Activated CD4-positive, alpha-beta memory T cell treated with anti-CD3 and anti-CD28 coated beads, Interleukin-2, amount 10 ng/mL, durations not matched to agents 7 days and 5 days (primary cell): ENCODE data around the gene PFKFB3. TPM values are rescaled to one million over a fixed set of nuclear protein-coding genes. Genes with fewer than 3 reads are reported as not detected.
"Not testable (repeated sequence)": the region's sequence is repeated elsewhere in the genome, so short reads cannot be mapped to it uniquely, and the experiment has no call there.

Experiments used
- CTCF ChIA-PET: fragments of 350-600 bp; sonication (Branson Sonifier 250); formaldehyde crosslinking; loops from one replicate; lab custom pipeline; 2021; ENCODE audit warnings: antibody characterized with exemption, inconsistent platforms; lab: Charles Lee
- POLR2A ChIA-PET: fragments of 350-600 bp; sonication (Branson Sonifier 250); formaldehyde crosslinking; loops from one replicate; lab custom pipeline; 2021; ENCODE audit warnings: antibody characterized with exemption; lab: Charles Lee
- DNase-seq: peaks from one replicate; pipeline ENCODE4 v3.0.0-alpha.2; 2020
- H3K27ac Mint-ChIP-seq: one replicate; pipeline ENCODE4 v1.8.0; 2021; ENCODE audit warnings: mild to moderate bottlenecking, mixed read lengths
- H3K27me3 Mint-ChIP-seq: one replicate; pipeline ENCODE4 v1.8.0; 2021; ENCODE audit warnings: mixed read lengths
- H3K36me3 Mint-ChIP-seq: one replicate; pipeline ENCODE4 v1.8.0; 2021; ENCODE audit warnings: low read depth, mixed read lengths
- H3K4me1 Mint-ChIP-seq: one replicate; pipeline ENCODE4 v1.8.0; 2021; ENCODE audit warnings: mixed read lengths
- H3K4me3 Mint-ChIP-seq: one replicate; pipeline ENCODE4 v1.8.0; 2021; ENCODE audit warnings: mild to moderate bottlenecking, mixed read lengths
- H3K9me3 Mint-ChIP-seq: one replicate; pipeline ENCODE4 v1.8.0; 2021; ENCODE audit warnings: mixed read lengths
- total RNA-seq, 2 experiments: library from RNA; stranded (reverse); gene quantifications; one replicate each; pipeline ENCODE4 v1.2.3, GENCODE V29; 2021

The PFKFB3 gene
- total RNA-seq, 2 experiments from 2014 or later = 66.8 to 69.4 TPM

GRCh38 chr10:6236349-6237198, 33.8 kb downstream of the PFKFB3 start:
- ChIA-PET CTCF (interaction anchor here (0.8 kb wide), 1 partner anchor 34 kb away, joined by 3 read pairs; the partner anchor contains the start of gene PFKFB3), POLR2A (no interaction called here)
- Mint-ChIP-seq H3K4me1 (peaks cover 28% of the 10 kb centered on the region), H3K27ac (no peak overlapping the region), H3K27me3 (no peaks in the 10 kb centered on the region), H3K4me3 (no peak overlapping the region), H3K36me3 (peaks cover 59% of the 10 kb centered on the region), H3K9me3 (no peaks in the 10 kb centered on the region)
- DNase-seq = no peak

- ChIA-PET CTCF (no interaction called here), POLR2A (no interaction called here)
- H3K4me3 Mint-ChIP-seq = no peak overlapping the region
- DNase-seq = no peak
- H3K9me3 Mint-ChIP-seq = no peaks in the 10 kb centered on the region
- peaks cover 56% of the 10 kb centered on the region for H3K36me3 Mint-ChIP-seq
- H3K4me1 Mint-ChIP-seq = peaks cover 30% of the 10 kb centered on the region
- H3K27ac Mint-ChIP-seq = no peak overlapping the region
- H3K27me3 Mint-ChIP-seq = no peaks in the 10 kb centered on the region
Measured at GRCh38 chr10:6237199-6237530, 34.4 kb downstream of the PFKFB3 start.

DNA sequence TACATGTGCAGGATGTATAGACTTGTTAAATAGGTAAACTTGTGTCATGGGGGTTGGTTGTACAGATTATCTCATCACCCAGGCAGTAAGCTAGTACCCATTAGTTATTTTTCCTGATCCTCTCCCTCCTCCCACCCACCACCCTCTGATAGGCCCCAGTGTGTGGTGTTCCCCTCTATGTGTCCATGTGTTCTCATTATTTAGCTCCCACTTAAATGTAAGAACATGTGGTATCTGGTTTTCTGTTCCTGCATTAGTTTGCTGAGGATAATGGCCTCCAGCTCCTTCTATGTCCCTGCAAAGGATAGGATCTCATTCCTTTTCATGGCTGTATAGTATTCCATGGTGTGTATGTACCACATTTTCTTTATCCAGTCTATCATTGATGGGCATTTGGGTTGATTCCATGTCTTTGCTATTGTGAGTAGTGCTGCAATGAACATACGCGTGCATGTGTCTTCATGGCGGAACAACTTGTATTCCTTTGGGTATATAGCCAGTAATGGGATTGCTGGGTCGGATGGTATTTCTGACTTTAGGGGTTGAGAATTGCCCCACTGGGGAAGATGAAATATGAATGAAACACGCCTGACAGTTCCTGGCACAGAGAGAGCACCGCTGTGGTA, 36.0 kb downstream of the PFKFB3 start:
- H3K27ac Mint-ChIP-seq = peak overlapping the region; percentile 49
- POLR2A ChIA-PET = interaction anchor here (0.6 to 1.9 kb wide), 6 partner anchors 10 to 150 kb away, joined by 3 to 7 read pairs (median 3); partner anchors contain the start of gene PFKFB3
- H3K9me3 Mint-ChIP-seq, DNase-seq, H3K27me3 Mint-ChIP-seq: not testable (repeated sequence)
- H3K4me1 Mint-ChIP-seq = peaks cover 31% of the 10 kb centered on the region
- CTCF ChIA-PET = interaction anchor here (0.9 to 1.5 kb wide), 4 partner anchors 36 to 171 kb away, joined by 3 to 5 read pairs (median 4); partner anchors contain the start of gene PFKFB3
- peaks cover 41% of the 10 kb centered on the region for H3K36me3 Mint-ChIP-seq
- H3K4me3 Mint-ChIP-seq = peak overlapping the region; percentile 14

GRCh38 chr10:6239213-6239991, 36.7 kb downstream of the PFKFB3 start:
- Mint-ChIP-seq H3K9me3 (no peaks in the 10 kb centered on the region), H3K36me3 (peaks cover 34% of the 10 kb centered on the region), H3K4me1 (peaks cover 31% of the 10 kb centered on the region), H3K4me3 (peak overlapping the region; percentile 14), H3K27ac (peak overlapping the region; percentile 49), H3K27me3 (no peaks in the 10 kb centered on the region)
- ChIA-PET POLR2A (interaction anchor here (0.6 to 1.9 kb wide), 6 partner anchors 11 to 149 kb away, joined by 3 to 7 read pairs (median 3); partner anchors contain the start of gene PFKFB3), CTCF (interaction anchor here (0.9 to 1.5 kb wide), 4 partner anchors 37 to 170 kb away, joined by 3 to 5 read pairs (median 4); partner anchors contain the start of gene PFKFB3)
- peak; percentile 83 for DNase-seq

- Mint-ChIP-seq H3K4me3 (no peak overlapping the region), H3K9me3 (no peaks in the 10 kb centered on the region), H3K27ac (no peak overlapping the region), H3K36me3 (peaks cover 29% of the 10 kb centered on the region), H3K4me1 (peaks cover 31% of the 10 kb centered on the region), H3K27me3 (no peaks in the 10 kb centered on the region)
- POLR2A ChIA-PET = no interaction called here
- CTCF ChIA-PET = no interaction called here
- DNase-seq = no peak
Measured at GRCh38 chr10:6240254-6240653, 37.5 kb downstream of the PFKFB3 start.

DNA sequence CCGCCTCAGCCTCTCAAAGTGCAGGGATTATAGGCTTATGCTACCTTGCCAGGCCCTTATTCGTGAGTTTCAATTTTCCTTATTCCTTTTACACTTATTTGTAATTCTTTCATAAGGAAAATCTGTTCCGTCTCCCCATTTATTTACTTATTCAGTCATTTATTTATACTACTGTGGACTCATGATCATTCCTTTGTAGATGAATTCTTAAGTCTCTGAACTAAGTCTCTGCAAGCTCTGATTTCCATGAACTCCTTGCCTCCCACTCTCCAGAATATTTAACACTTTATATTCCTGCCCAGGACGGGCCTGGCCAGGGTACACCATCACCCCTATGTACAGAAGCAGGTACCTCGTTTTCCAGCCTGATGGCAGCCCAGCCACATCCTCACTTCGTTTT, 39.4 kb downstream of the PFKFB3 start:
- CTCF ChIA-PET = interaction anchor here (2.1 kb wide), 1 partner anchor 160 kb away, joined by 7 read pairs; no protein-coding TSS in a partner anchor
- Mint-ChIP-seq H3K36me3 (peaks cover 17% of the 10 kb centered on the region), H3K4me1 (peaks cover 31% of the 10 kb centered on the region), H3K9me3 (no peaks in the 10 kb centered on the region), H3K27ac (no peak overlapping the region), H3K27me3 (no peaks in the 10 kb centered on the region), H3K4me3 (no peak overlapping the region)
- POLR2A ChIA-PET = no interaction called here
- DNase-seq = no peak

DNA sequence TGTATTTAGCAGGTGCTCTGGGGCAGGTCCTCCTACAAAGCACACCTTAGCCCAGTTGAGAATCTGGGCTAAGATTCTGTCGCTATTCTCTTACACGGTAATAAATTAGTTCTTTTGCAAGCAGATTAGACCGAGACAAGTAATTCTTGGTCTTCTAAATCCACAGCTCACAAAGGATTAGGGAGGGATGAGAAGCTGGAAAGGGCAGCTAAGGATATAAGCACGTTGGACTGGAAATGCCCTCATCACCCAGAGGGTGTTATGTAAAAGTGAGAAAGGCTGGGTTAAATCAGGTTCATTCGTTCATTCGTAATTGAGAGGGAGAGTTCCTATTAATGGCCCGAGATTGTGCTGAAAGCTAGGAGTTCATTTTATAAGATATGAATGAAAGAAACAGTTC, 41.8 kb downstream of the PFKFB3 start:
- H3K9me3 Mint-ChIP-seq = no peaks in the 10 kb centered on the region
- peaks cover 8% of the 10 kb centered on the region for H3K36me3 Mint-ChIP-seq
- no peak overlapping the region for H3K27ac Mint-ChIP-seq
- ChIA-PET CTCF (interaction anchor here (1.1 kb wide), 1 partner anchor 162 kb away, joined by 3 read pairs; no protein-coding TSS in a partner anchor), POLR2A (interaction anchor here (1.5 kb wide), 1 partner anchor 31 kb away, joined by 4 read pairs; no protein-coding TSS in a partner anchor)
- H3K27me3 Mint-ChIP-seq = no peaks in the 10 kb centered on the region
- DNase-seq = no peak
- H3K4me3 Mint-ChIP-seq = no peak overlapping the region
- peaks cover 18% of the 10 kb centered on the region for H3K4me1 Mint-ChIP-seq

DNA sequence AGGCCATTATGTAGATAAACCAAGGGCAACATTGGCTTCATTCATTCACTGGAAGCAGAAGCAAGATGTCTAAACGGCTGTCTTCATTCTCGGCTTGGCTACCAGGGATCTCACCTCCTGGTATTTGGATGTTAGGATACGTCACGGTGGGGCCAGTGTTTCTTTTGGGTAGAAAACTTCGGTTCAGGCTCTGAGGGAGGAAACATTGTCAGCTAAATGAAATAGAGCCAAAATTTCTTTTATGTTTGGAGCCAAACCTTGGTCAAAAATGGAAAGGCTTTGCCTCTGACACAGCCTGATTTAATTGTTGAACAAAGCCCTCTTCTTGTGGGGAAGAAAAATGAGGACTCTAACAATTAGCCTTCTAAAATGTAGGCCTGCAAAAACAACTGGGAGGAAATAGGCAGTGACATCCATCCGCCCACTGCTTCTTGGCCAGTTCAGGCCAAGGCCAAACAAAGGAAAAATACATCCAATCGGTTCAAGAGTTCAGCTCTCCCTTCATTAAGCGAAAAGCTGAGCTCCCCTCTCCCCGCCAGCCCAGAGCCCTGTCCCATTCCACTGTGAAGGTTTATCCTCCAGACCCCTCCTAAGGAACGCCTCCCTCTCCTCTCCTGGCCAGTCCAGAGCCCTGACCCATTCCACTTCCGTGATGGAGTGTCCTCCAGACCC, 44.4 kb downstream of the PFKFB3 start:
- Mint-ChIP-seq H3K4me1 (peaks cover 1% of the 10 kb centered on the region), H3K27me3 (no peaks in the 10 kb centered on the region), H3K9me3 (no peaks in the 10 kb centered on the region), H3K27ac (no peak overlapping the region), H3K36me3 (peaks cover 4% of the 10 kb centered on the region), H3K4me3 (no peak overlapping the region)
- DNase-seq = no peak
- ChIA-PET CTCF (no interaction called here), POLR2A (no interaction called here)

DNA sequence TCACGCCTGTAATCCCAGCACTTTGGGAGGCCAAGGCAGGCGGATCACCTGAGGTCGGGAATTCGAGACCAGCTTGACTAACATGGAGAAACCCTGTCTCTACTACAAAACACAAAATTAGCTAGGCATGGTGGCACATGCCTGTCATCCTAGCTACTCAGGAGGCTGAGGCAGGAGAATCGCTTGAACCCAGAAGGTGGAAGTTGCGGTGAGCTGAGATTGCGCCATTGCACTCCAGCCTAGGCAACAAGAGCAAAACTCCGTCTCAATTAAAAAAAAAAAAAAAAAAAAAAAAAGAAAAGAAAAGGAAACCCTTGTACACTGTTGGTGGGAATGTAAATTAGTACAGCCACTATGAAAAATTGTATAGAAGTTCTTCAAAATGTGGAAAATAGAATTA, 46.2 kb downstream of the PFKFB3 start:
- H3K4me3 Mint-ChIP-seq, H3K9me3 Mint-ChIP-seq, H3K36me3 Mint-ChIP-seq, H3K4me1 Mint-ChIP-seq, DNase-seq, H3K27ac Mint-ChIP-seq, H3K27me3 Mint-ChIP-seq, POLR2A ChIA-PET, CTCF ChIA-PET: not testable (repeated sequence)

- Mint-ChIP-seq H3K36me3 (peaks cover 4% of the 10 kb centered on the region), H3K27me3 (no peaks in the 10 kb centered on the region), H3K4me3 (no peak overlapping the region), H3K9me3 (no peaks in the 10 kb centered on the region), H3K27ac (no peak overlapping the region), H3K4me1 (no peaks in the 10 kb centered on the region)
- no peak for DNase-seq
- CTCF ChIA-PET = no interaction called here
- POLR2A ChIA-PET = no interaction called here
Measured at GRCh38 chr10:6249698-6250097, 47.0 kb downstream of the PFKFB3 start.

DNA sequence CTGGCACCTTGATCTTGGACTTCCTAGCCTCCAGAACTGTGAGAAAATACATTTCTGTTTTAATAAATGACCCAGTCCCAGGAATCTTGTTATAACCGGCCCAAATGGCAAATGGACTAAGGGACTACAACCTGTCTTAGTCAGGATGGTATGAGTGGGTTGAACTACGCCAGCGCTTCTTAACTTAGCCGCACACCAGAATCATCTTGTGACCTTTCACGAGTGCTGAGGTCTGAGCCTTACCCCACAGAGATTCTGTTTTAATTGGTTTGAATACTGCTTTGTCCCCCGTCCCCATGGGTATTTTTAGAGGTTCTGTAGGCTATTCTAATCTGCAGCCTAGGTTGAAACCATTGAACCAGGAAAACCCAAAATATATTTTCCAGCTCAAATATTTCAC, 48.0 kb downstream of the PFKFB3 start:
- CTCF ChIA-PET = no interaction called here

GRCh38 chr10:6254201-6254600, 51.5 kb downstream of the PFKFB3 start:
- Mint-ChIP-seq H3K36me3 (peaks cover 10% of the 10 kb centered on the region), H3K4me3 (no peak overlapping the region), H3K27ac (no peak overlapping the region), H3K9me3 (no peaks in the 10 kb centered on the region), H3K27me3 (no peaks in the 10 kb centered on the region), H3K4me1 (no peaks in the 10 kb centered on the region)
- POLR2A ChIA-PET = no interaction called here
- CTCF ChIA-PET = no interaction called here
- DNase-seq = no peak

More for the DNA sequence above, 48.0 kb downstream of the PFKFB3 start:
- DNase-seq = no peak
- H3K36me3 Mint-ChIP-seq = peaks cover 4% of the 10 kb centered on the region
- no peaks in the 10 kb centered on the region for H3K27me3 Mint-ChIP-seq
- POLR2A ChIA-PET = interaction anchor here (0.9 kb wide), 1 partner anchor 16 kb away, joined by 3 read pairs; no protein-coding TSS in a partner anchor
- no peaks in the 10 kb centered on the region for H3K9me3 Mint-ChIP-seq
- no peaks in the 10 kb centered on the region for H3K4me1 Mint-ChIP-seq
- H3K27ac Mint-ChIP-seq = no peak overlapping the region
- no peak overlapping the region for H3K4me3 Mint-ChIP-seq
